K562 (cell line): ENCODE results near the gene ADAM19. TPM values are rescaled to one million over a fixed set of nuclear protein-coding genes. Genes with fewer than 3 reads are reported as not detected.
A peak's percentile ranks its signal among the peaks of the same experiment; 100 is the strongest.

ENCODE experiments used
- ATAC-seq: fragments of 200-7000 bp; cut with Tn5 transposase; 3 replicates; pipeline ENCODE4 v1.9.1; 2020; ENCODE audit warnings: moderate library complexity
- BruUV-seq: library from RNA; stranded (reverse); fragments of 400-500 nt; replicated peaks from 2 replicates; lab custom pipeline; 2021; lab: Mats Ljungman, UMichigan
- CTCF ChIA-PET: fragments of 300-600 bp; formaldehyde crosslinking; extraction: SDS; loops from one replicate; lab custom pipeline; 2021; ENCODE audit warnings: low intra/inter-chr PET ratio; lab: Yijun Ruan, JAX
- POLR2A ChIA-PET: fragments of 300-600, 350-650 bp; sonication (Branson Sonifier 250); formaldehyde crosslinking; extraction: SDS; loops from one replicate; lab custom pipeline; 2021; ENCODE audit warnings: antibody characterized with exemption, inconsistent platforms; lab: Yijun Ruan, JAX
- DNase-seq, 4 experiments: peaks; one replicate each; pipeline versions ENCODE4 v3.0.0 to v3.0.0-alpha.2; 2011 to 2018; ENCODE audit warnings: low spot score in 3 of 4, mixed read lengths in 3 of 4; ENCODE audit errors: extremely low read depth in 1 of 4
- FAIRE-seq: peaks from 2 replicates; lab custom pipeline; 2011; peaks lifted over from hg19 to GRCh38; lab: Jason Lieb, UNC
- H2AFZ ChIP-seq: 2 replicates; pipeline ENCODE4 v1.6.0; 2011; ENCODE audit warnings: low read depth, low read length, control low read depth, inconsistent platforms
- H3K27ac ChIP-seq: fragments of 200-600 bp; 3 replicates; pipeline ENCODE4 v1.8.0; 2011; ENCODE audit warnings: low read depth, mild to moderate bottlenecking, control low read depth, inconsistent platforms, low read length, moderate library complexity, mixed read lengths; ENCODE audit errors: extremely low read depth
- H3K27me3 ChIP-seq, 2 experiments: fragments of 300-600 bp in 1 of 2; 2 replicates in 1 of 2; 3 replicates in 1 of 2; pipeline versions ENCODE4 v1.6.0 to v1.8.0; 2011; ENCODE audit warnings: inconsistent platforms in 2 of 2, low read length in 2 of 2, mild to moderate bottlenecking in 1 of 2, mixed read lengths in 1 of 2, moderate library complexity in 1 of 2; ENCODE audit not compliant: control insufficient read depth in 2 of 2, insufficient read depth in 2 of 2
- H3K36me3 ChIP-seq: fragments of 300-600 bp; 3 replicates; pipeline ENCODE4 v1.8.0; 2011; ENCODE audit warnings: mild to moderate bottlenecking, low read length, inconsistent platforms; ENCODE audit not compliant: control insufficient read depth, insufficient read depth
- H3K4me1 ChIP-seq, 2 experiments: fragments of 200-600 bp in 1 of 2; replicated peaks in 1 of 2; 2 replicates in 1 of 2; 3 replicates in 1 of 2; pipeline versions ENCODE4 v1.5.1 to v1.8.0; 2011; ENCODE audit warnings: inconsistent platforms in 2 of 2, low read length in 2 of 2, mild to moderate bottlenecking in 1 of 2, mixed read lengths in 1 of 2, moderate library complexity in 1 of 2; ENCODE audit not compliant: control insufficient read depth in 2 of 2, insufficient read depth in 2 of 2
- H3K4me2 ChIP-seq: 2 replicates; pipeline ENCODE4 v1.6.1; 2011; ENCODE audit warnings: low read length, control low read depth, inconsistent platforms, mixed read lengths; ENCODE audit not compliant: insufficient read depth
- H3K4me3 ChIP-seq: fragments of 200-600 bp; sonication (generic), shearing (Covaris generic); 2 replicates; pipeline ENCODE4 v1.5.1; 2016; ENCODE audit warnings: control low read depth, inconsistent platforms
- H3K79me2 ChIP-seq: fragments of 200-600 bp; 3 replicates; pipeline ENCODE4 v1.8.0; 2011; ENCODE audit warnings: low read length, inconsistent platforms; ENCODE audit not compliant: control insufficient read depth, insufficient read depth
- H3K9ac ChIP-seq, 2 experiments: 2 replicates each; pipeline versions ENCODE4 v1.6.0 to v1.6.1; 2011; ENCODE audit warnings: low read depth in 2 of 2, low read length in 2 of 2, control low read depth in 1 of 2, inconsistent platforms in 1 of 2, mild to moderate bottlenecking in 1 of 2, mixed read lengths in 1 of 2; ENCODE audit not compliant: insufficient read depth in 1 of 2
- H3K9me1 ChIP-seq: one replicate; pipeline ENCODE4 v1.6.0; 2011; ENCODE audit warnings: inconsistent platforms, mild to moderate bottlenecking, low read length, moderate library complexity; ENCODE audit not compliant: control insufficient read depth, insufficient read depth
- H3K9me3 ChIP-seq: replicated peaks from 2 replicates; pipeline ENCODE4 v1.5.1; 2011; ENCODE audit warnings: low read depth, low read length, inconsistent platforms; ENCODE audit not compliant: control insufficient read depth, insufficient read depth
- H4K20me1 ChIP-seq: replicated peaks from 2 replicates; pipeline ENCODE4 v1.6.1; 2011; ENCODE audit warnings: low read length, inconsistent platforms, mixed read lengths; ENCODE audit not compliant: control insufficient read depth, insufficient read depth
- C11orf30 ChIP-seq: fragments of 450-650 bp; IDR thresholded peaks from 2 replicates; pipeline ENCODE4 v1.6.1; 2016; ENCODE audit warnings: low read depth, mild to moderate bottlenecking
- CLOCK ChIP-seq: fragments of 250-450 bp; sonication (Bioruptor Pico); IDR thresholded peaks from 2 replicates; pipeline ENCODE4 v1.4.0; 2020; ENCODE audit warnings: mild to moderate bottlenecking, moderate library complexity, borderline replicate concordance
- MAFF ChIP-seq: IDR thresholded peaks from 2 replicates; pipeline ENCODE4 v1.6.1; 2012; ENCODE audit warnings: low read length, improper control_type of control experiment
- MAFG ChIP-seq: fragments of 450-650 bp; conservative IDR thresholded peaks from 2 replicates; pipeline ENCODE4 v1.6.1; 2016; ENCODE audit warnings: missing genetic modification characterization, missing compliant biosample characterization
- MAFK ChIP-seq: IDR thresholded peaks from 2 replicates; pipeline ENCODE4 v1.6.1; 2011; ENCODE audit warnings: low read length, improper control_type of control experiment
- RAD21 ChIP-seq, 2 experiments: fragments of 250-450 bp in 1 of 2; fragments of 450-650 bp in 1 of 2; sonication (Bioruptor Pico) in 1 of 2; formaldehyde crosslinking in 1 of 2; IDR thresholded peaks in 1 of 2; conservative IDR thresholded peaks in 1 of 2; 2 replicates each; pipeline versions ENCODE4 v1.4.0 to v1.8.0; 2020 to 2022; ENCODE audit warnings: mild to moderate bottlenecking in 2 of 2, moderate library complexity in 1 of 2
- ZMIZ1 ChIP-seq, 2 experiments: fragments of 150-350 bp in 1 of 2; IDR thresholded peaks; 2 replicates each; pipeline ENCODE4 v1.6.1; 2012 to 2016; ENCODE audit warnings: low read depth in 2 of 2, low read length in 2 of 2, mild to moderate bottlenecking in 1 of 2, moderate library complexity in 1 of 2
- ZNF316 ChIP-seq: fragments of 450-650 bp; IDR thresholded peaks from 2 replicates; pipeline ENCODE4 v1.6.1; 2016
- WGBS: fragments of 100-300 bp; shearing (Covaris generic); methylation state at CpG from one replicate; pipeline ENCODE4 v1.1.6; 2016; ENCODE audit warnings: low coverage, mixed read lengths; ENCODE audit not compliant: insufficient coverage; ENCODE audit errors: missing lambda C conversion rate; 5-methylcytosine and 5-hydroxymethylcytosine counted together
- in situ Hi-C: fragments of 300-500 bp; cut with MboI; formaldehyde crosslinking; loops from 4 replicates; pipeline ENCODE4 v1.15.0; 2018; ENCODE audit warnings: inconsistent platforms, mixed read lengths
- intact Hi-C: fragments of 100-400 bp; cut with micrococcal nuclease; formaldehyde crosslinking; loops from 2 replicates; pipeline ENCODE4 v1.14.2; 2022
- polyA plus RNA-seq, 8 experiments: library from polyadenylated mRNA; depleted of rRNA in 4 of 8; stranded (reverse) in 5 of 8; unstranded in 3 of 8; fragments of >200 nt; fragmentation: Nextera tagmentation in 2 of 8; fragmentation: Illumina TruSeq in 1 of 8; extraction: Ambion mirVana in 2 of 8; extraction: Trizol in 1 of 8; gene quantifications; 2 replicates each; pipeline versions ENCODE4 v1.2.1 to v1.2.3, GENCODE V29; 2011 to 2014; ENCODE audit warnings: inconsistent platforms in 1 of 8, missing spikeins in 1 of 8
- total RNA-seq, 7 experiments: library from RNA; depleted of rRNA in 6 of 7; stranded (reverse); fragments of >200 nt in 6 of 7; fragmentation: Illumina TruSeq in 2 of 7; extraction: Trizol in 2 of 7; gene quantifications; 2 replicates each; pipeline versions ENCODE4 v1.2.1 to v1.2.3, GENCODE V29; 2011 to 2021; ENCODE audit warnings: low replicate concordance in 1 of 7

Gene ADAM19
- total and polyA plus RNA-seq, 9 of the 15 experiments (the other 6 are each of a cell fraction or from before 2014, with no cell fraction given): 0.11 to 1.1 (median 0.43) TPM

GRCh38 chr5:157475432-157475831 lies 100.1 kb downstream of the ADAM19 start:
- in situ Hi-C loops: loop anchor here (5.0 to 10.0 kb wide), 2 partner anchors 133 to 231 kb away; no protein-coding TSS in a partner anchor

More at GRCh38 chr5:157475432-157475831, 100.1 kb downstream of the ADAM19 start:
- Histone ChIP-seq H3K27me3 (peaks cover 0 to 20% of the 10 kb centered on the region in 2 experiments; a peak in 3 of 5 replicates), H3K4me1 (no peaks in the 10 kb centered on the region), H3K36me3 (no peaks in the 10 kb centered on the region), H4K20me1 (no peaks in the 10 kb centered on the region), H3K4me2 (no peak overlapping the region), H3K79me2 (no peaks in the 10 kb centered on the region), H3K9ac (no peak overlapping the region), H2AFZ (no peak overlapping the region), H3K9me1 (no peaks in the 10 kb centered on the region), H3K27ac (no peak overlapping the region), H3K9me3 (no peaks in the 10 kb centered on the region), H3K4me3 (no peak overlapping the region)
- TF ChIP-seq ZMIZ1 (IDR thresholded peaks at IDR 0.05; ENCODE audit: low read depth in 2 of 2, low read length in 2 of 2) (no peak), MAFG (tag) (0 out of 2 replicates have a peak, but pooled peaks have one; percentile 70), RAD21 (CRISPR knock-in tag; conservative IDR thresholded peaks at IDR 0.05 in 1 of 2, IDR thresholded peaks at IDR 0.05 in 1 of 2) (no peak), C11orf30 (peak; percentile 63), ZNF316 (peak; percentile 67), CLOCK (CRISPR knock-in tag) (no peak), MAFK (peak; percentile 55), MAFF (peak; percentile 52)
- DNase-seq (no peak), ATAC-seq (no peak), FAIRE-seq (no peak)
- BruUV-seq: no TSS peak
- intact Hi-C loops: loop anchor here (5.0 kb wide), 3 partner anchors 223 to 267 kb away; partner anchors contain the start of gene LSM11
- ChIA-PET POLR2A (no interaction called here), CTCF (interaction anchor here (0.6 to 1.0 kb wide), 2 partner anchors 268 to 560 kb away, joined by 3 read pairs; partner anchors contain the start of gene LSM11)
- 25% methylated on average over 3 of the region's 3 CpGs for WGBS
